Ascending aorta (tissue), 2 donors: Measurements from ENCODE around the gene SDK1. TPM values are rescaled to one million over a fixed set of nuclear protein-coding genes. Genes with fewer than 3 reads are reported as not detected.
A peak's percentile ranks its signal among the peaks of the same experiment; 100 is the strongest.

Experiments
- DNase-seq, 2 donors: peaks; one replicate each; pipeline ENCODE4 v3.0.0-alpha.2; 2019; ENCODE audit warnings: low spot score in 2 of 2
- H3K27ac ChIP-seq, 2 donors: fragments of 200-600 bp; sonication (generic); one replicate each; pipeline ENCODE4 v1.5.1; 2016 to 2017; ENCODE audit warnings: mild to moderate bottlenecking in 1 of 2
- H3K27me3 ChIP-seq: fragments of 200-600 bp; sonication (generic); one replicate; pipeline ENCODE4 v1.5.1; 2017
- H3K36me3 ChIP-seq, 2 donors: fragments of 200-600 bp; sonication (generic); one replicate each; pipeline ENCODE4 v1.5.1; 2016
- H3K4me1 ChIP-seq, 2 donors: fragments of 200-600 bp; sonication (generic); one replicate each; pipeline ENCODE4 v1.5.1; 2016 to 2017; ENCODE audit warnings: mild to moderate bottlenecking in 1 of 2
- H3K4me3 ChIP-seq, 2 donors: fragments of 200-600 bp; sonication (generic); one replicate each; pipeline ENCODE4 v1.5.1; 2016 to 2017; ENCODE audit warnings: mild to moderate bottlenecking in 1 of 2
- H3K9me3 ChIP-seq, 2 donors: fragments of 200-600 bp; sonication (generic); one replicate each; pipeline ENCODE4 v1.5.1; 2016
- CTCF ChIP-seq, 3 experiments: fragments of 200-600 bp in 2 of 3; fragments of 450-650 bp in 1 of 3; sonication (generic) in 2 of 3; IDR thresholded peaks; one replicate each; pipeline ENCODE4 v1.5.1; 2016 to 2019; ENCODE audit warnings: antibody characterized with exemption in 3 of 3, mild to moderate bottlenecking in 1 of 3, moderate library complexity in 1 of 3
- intact Hi-C: fragments of 100-400 bp; cut with DNase I; formaldehyde crosslinking; loops from one replicate; pipeline ENCODE4 v1.15.1; 2023
- total RNA-seq: library from RNA; depleted of rRNA; stranded (reverse); fragments of >200 nt; gene quantifications from one replicate; pipeline ENCODE4 v1.1.0, GENCODE V29; 2016

SDK1 gene
- total RNA-seq, 1 donor from 2014 or later = 13.3 TPM

GRCh38 chr7:3481435-3481834, 180.4 kb downstream of the SDK1 start:
- no peaks in the 10 kb centered on the region for H3K27me3 ChIP-seq
- H3K36me3 ChIP-seq = no peaks in the 10 kb centered on the region
- H3K9me3 ChIP-seq = no peaks in the 10 kb centered on the region
- intact Hi-C loops = no loop called here
- H3K4me3 ChIP-seq = no peak overlapping the region
- no peak for DNase-seq
- no peaks in the 10 kb centered on the region for H3K4me1 ChIP-seq
- no peak overlapping the region for H3K27ac ChIP-seq
- TF ChIP-seq CTCF (IDR thresholded peaks at IDR 0.05) = no peak

- peak in 1 of 3 experiments; percentile 12 for TF ChIP-seq CTCF (IDR thresholded peaks at IDR 0.05)
- H3K4me3 ChIP-seq = no peak overlapping the region
- H3K4me1 ChIP-seq = no peaks in the 10 kb centered on the region
- H3K27me3 ChIP-seq = no peaks in the 10 kb centered on the region
- intact Hi-C loops = no loop called here
- no peak for DNase-seq
- H3K27ac ChIP-seq = no peak overlapping the region
- H3K9me3 ChIP-seq = no peaks in the 10 kb centered on the region
- no peaks in the 10 kb centered on the region for H3K36me3 ChIP-seq
These were observed 181.3 kb downstream of the SDK1 start for GRCh38 chr7:3482147-3482921.

- Histone ChIP-seq H3K27me3 (no peaks in the 10 kb centered on the region), H3K9me3 (no peaks in the 10 kb centered on the region), H3K27ac (no peak overlapping the region), H3K4me3 (no peak overlapping the region), H3K4me1 (no peaks in the 10 kb centered on the region), H3K36me3 (no peaks in the 10 kb centered on the region)
- no peak for TF ChIP-seq CTCF (IDR thresholded peaks at IDR 0.05)
- DNase-seq = no peak
- intact Hi-C loops = no loop called here
These were observed 185.8 kb downstream of the SDK1 start for GRCh38 chr7:3486841-3487240.

GRCh38 chr7:3488829-3489228, 187.8 kb downstream of the SDK1 start:
- TF ChIP-seq CTCF (IDR thresholded peaks at IDR 0.05) = no peak
- no peaks in the 10 kb centered on the region for H3K9me3 ChIP-seq
- intact Hi-C loops = no loop called here
- no peaks in the 10 kb centered on the region for H3K27me3 ChIP-seq
- no peak overlapping the region for H3K4me3 ChIP-seq
- H3K4me1 ChIP-seq = no peaks in the 10 kb centered on the region
- H3K27ac ChIP-seq = no peak overlapping the region
- no peak for DNase-seq
- no peaks in the 10 kb centered on the region for H3K36me3 ChIP-seq

- intact Hi-C loops = loop anchor here (5.0 kb wide), 1 partner anchor 191 kb away; the partner anchor contains the start of gene SDK1
- peaks cover 0 to 2% of the 10 kb centered on the region in 2 donors for H3K4me1 ChIP-seq
- peak overlapping the region in 1 of 2 donors; percentile 27 for H3K27ac ChIP-seq
- H3K9me3 ChIP-seq = no peaks in the 10 kb centered on the region
- H3K36me3 ChIP-seq = no peaks in the 10 kb centered on the region
- DNase-seq = no peak
- no peak for TF ChIP-seq CTCF (IDR thresholded peaks at IDR 0.05)
- no peaks in the 10 kb centered on the region for H3K27me3 ChIP-seq
- no peak overlapping the region for H3K4me3 ChIP-seq
These were observed 192.4 kb downstream of the SDK1 start for GRCh38 chr7:3493499-3493898.
